Pancreas (tissue), 10 donors: Measurements from ENCODE around the gene GNPAT. TPM values are rescaled to one million over a fixed set of nuclear protein-coding genes. Genes with fewer than 3 reads are reported as not detected.

Experiments used
- ATAC-seq, 4 donors: fragments of 200-7000 bp; cut with Tn5 transposase; one replicate each; pipeline versions ENCODE4 v1.8.0 to v1.9.1; 2020; ENCODE audit warnings: mild to moderate bottlenecking in 4 of 4, moderate library complexity in 4 of 4
- DNase-seq, 6 donors: peaks; one replicate each; pipeline ENCODE4 v3.0.0-alpha.2; 2020
- FAIRE-seq: peaks from 2 replicates; lab custom pipeline; 2012; peaks lifted over from hg19 to GRCh38; lab: Jason Lieb, UNC
- H3K27ac ChIP-seq, 4 donors: fragments of 200-600 bp; sonication (generic); 1 replicate in 3 of 4; 2 replicates in 1 of 4; pipeline versions ENCODE4 v1.5.0 to v1.8.0; 2020
- H3K27me3 ChIP-seq, 4 donors: fragments of 200-600 bp; one replicate each; pipeline ENCODE4 v1.8.0; 2021
- H3K36me3 ChIP-seq, 3 donors: fragments of 200-600 bp; sonication (generic) in 1 of 3; one replicate each; pipeline versions ENCODE4 v1.5.0 to v1.8.0; 2020 to 2021
- H3K4me1 ChIP-seq, 3 donors: fragments of 200-600 bp; one replicate each; pipeline ENCODE4 v1.8.0; 2021
- H3K4me3 ChIP-seq, 4 donors: fragments of 200-600 bp; sonication (generic) in 2 of 4; one replicate each; pipeline versions ENCODE4 v1.5.0 to v1.8.0; 2020 to 2021
- H3K9me3 ChIP-seq, 4 donors: fragments of 200-600 bp; one replicate each; pipeline ENCODE4 v1.8.0; 2021
- CTCF ChIP-seq, 4 donors: fragments of 200-600 bp; sonication (generic) in 3 of 4; IDR thresholded peaks; one replicate each; pipeline versions ENCODE4 v1.5.0 to v1.8.0; 2021; ENCODE audit warnings: antibody characterized with exemption in 4 of 4
- WGBS, 2 donors: extraction: QIAGEN DNeasy Blood & Tissue Kit; methylation state at CpG; one replicate each; pipeline ENCODE4 v1.1.7; 2013; 5-methylcytosine and 5-hydroxymethylcytosine counted together
- intact Hi-C, 3 donors: fragments of 100-400 bp; cut with DNase I; formaldehyde crosslinking; loops; one replicate each; pipeline versions ENCODE4 v1.11.1 to v1.14.2; 2022
- polyA plus RNA-seq, 2 donors: library from polyadenylated mRNA; stranded (reverse); fragments of 200-250 nt; gene quantifications; one replicate each; pipeline ENCODE4 v1.2.3, GENCODE V29; 2013
- total RNA-seq, 6 donors: library from RNA; stranded (reverse); fragmentation: NEBNext Ultra II Directional in 4 of 6; extraction: Animal tissue kit (Norgen Biotek cat#: 25700) in 4 of 6; gene quantifications; one replicate each; pipeline versions ENCODE4 v1.2.1 to v1.2.4, GENCODE V29; 2021 to 2023
- donor health status: healthy with polysubstance abuse.
- donor health status: DM: no; HTN: no; CAD: no; lungs with moderate emphysema.
- donor health status: DM: no; HTN: no; CAD: no.
- donor health status: control.
- donor health status: control.
- donor health status: Bipolar disorder and iron deficiency.
- donor health status: DM: yes; HTN: yes; CAD: no.
- donor health status: DM: no; HTN: no; CAD: no.
- donor health status: DM: no; HTN: no; CAD: no.
- donor health status: DM: yes; HTN: yes; CAD: no.

Gene GNPAT
- total and polyA plus RNA-seq, 8 donors: 17.4 to 34.4 (median 21.7) TPM

DNA sequence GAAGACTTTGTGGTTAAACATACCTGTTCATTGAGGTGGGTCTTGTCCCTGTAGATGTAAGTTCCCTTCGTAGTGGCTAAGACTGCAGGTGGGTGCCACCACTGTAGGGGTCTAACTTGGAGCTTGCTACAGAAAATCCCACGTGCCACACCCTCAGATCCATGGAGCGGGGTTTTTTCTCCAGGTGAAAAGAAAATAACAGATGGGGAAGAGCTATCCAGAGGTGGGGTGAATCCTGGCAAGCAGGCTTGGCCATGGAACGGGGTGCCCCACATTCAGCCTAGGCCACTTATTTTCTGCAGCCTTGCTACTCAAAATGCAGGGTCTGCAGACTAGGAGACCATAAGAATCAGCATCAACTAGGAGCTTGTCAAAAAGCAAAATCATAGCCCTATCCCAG is 72.6 kb downstream of the GNPAT start:
- Histone ChIP-seq H3K36me3 (no peaks in the 10 kb centered on the region), H3K9me3 (no peaks in the 10 kb centered on the region), H3K4me3 (no peak overlapping the region), H3K4me1 (no peaks in the 10 kb centered on the region), H3K27ac (no peak overlapping the region), H3K27me3 (no peaks in the 10 kb centered on the region)
- intact Hi-C loops: no loop called here
- ATAC-seq (no peak), FAIRE-seq (no peak), DNase-seq (no peak)
- 70 to 87% methylated on average over 4 of the region's 4 CpGs for WGBS, 2 donors
- no peak for TF ChIP-seq CTCF (IDR thresholded peaks at IDR 0.05)

DNA sequence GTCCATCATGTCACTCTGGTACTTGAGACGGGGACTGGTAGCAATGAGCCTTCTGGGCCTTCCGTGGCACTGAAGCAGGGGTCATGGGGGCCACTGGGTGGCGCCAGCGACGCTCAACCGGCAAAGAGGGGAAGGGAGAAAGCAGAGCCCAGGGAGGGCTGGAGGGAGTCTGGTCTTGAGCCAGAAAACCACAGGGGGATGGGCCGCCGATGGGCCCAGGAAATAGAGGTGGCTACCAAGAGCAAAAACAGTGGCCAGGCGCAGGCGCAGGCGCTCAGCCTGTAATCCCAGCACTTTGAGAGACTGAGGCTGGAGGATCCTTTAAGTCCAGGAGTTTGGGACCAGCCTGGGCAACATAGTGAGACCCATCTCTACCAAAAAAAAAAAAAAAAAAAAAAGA is 74.9 kb downstream of the GNPAT start:
- ATAC-seq (peak in 3 of 4 donors; percentile 76 to 83 (median 78)), DNase-seq (peak in 4 of 6 donors; percentile 13 to 73 (median 30)), FAIRE-seq (no peak)
- TF ChIP-seq CTCF (IDR thresholded peaks at IDR 0.05): peak; percentile 11 to 42 (median 22)
- no peaks in the 10 kb centered on the region for H3K27me3 ChIP-seq
- no peaks in the 10 kb centered on the region for H3K36me3 ChIP-seq
- intact Hi-C loops: no loop called here
- H3K27ac ChIP-seq: no peak overlapping the region
- H3K4me1 ChIP-seq: no peaks in the 10 kb centered on the region
- H3K4me3 ChIP-seq: no peak overlapping the region
- WGBS, 2 donors: 35 to 50% methylated on average over 10 to 11 of the region's 11 CpGs
- H3K9me3 ChIP-seq: no peaks in the 10 kb centered on the region

- intact Hi-C loops: no loop called here
- no peak overlapping the region for H3K4me3 ChIP-seq
- FAIRE-seq: no peak
- no peaks in the 10 kb centered on the region for H3K27me3 ChIP-seq
- no peak for DNase-seq
- H3K36me3 ChIP-seq: no peaks in the 10 kb centered on the region
- no peak for ATAC-seq
- H3K9me3 ChIP-seq: no peaks in the 10 kb centered on the region
- 93% methylated on average over 42 to 44 of the region's 44 CpGs for WGBS, 2 donors
- no peak for TF ChIP-seq CTCF (IDR thresholded peaks at IDR 0.05)
- H3K27ac ChIP-seq: no peak overlapping the region
- H3K4me1 ChIP-seq: no peaks in the 10 kb centered on the region
Measured at GRCh38 chr1:231317306-231318014, 76.4 kb downstream of the GNPAT start.

- Histone ChIP-seq H3K4me1 (no peaks in the 10 kb centered on the region), H3K27me3 (no peaks in the 10 kb centered on the region), H3K9me3 (no peaks in the 10 kb centered on the region), H3K27ac (no peak overlapping the region), H3K4me3 (no peak overlapping the region), H3K36me3 (no peaks in the 10 kb centered on the region)
- no peak for TF ChIP-seq CTCF (IDR thresholded peaks at IDR 0.05)
- DNase-seq (no peak), ATAC-seq (no peak), FAIRE-seq (no peak)
- 91 to 93% methylated on average over 15 of the region's 15 CpGs for WGBS, 2 donors
- intact Hi-C loops: no loop called here
Measured at GRCh38 chr1:231318015-231318355, 77.0 kb downstream of the GNPAT start.

DNA sequence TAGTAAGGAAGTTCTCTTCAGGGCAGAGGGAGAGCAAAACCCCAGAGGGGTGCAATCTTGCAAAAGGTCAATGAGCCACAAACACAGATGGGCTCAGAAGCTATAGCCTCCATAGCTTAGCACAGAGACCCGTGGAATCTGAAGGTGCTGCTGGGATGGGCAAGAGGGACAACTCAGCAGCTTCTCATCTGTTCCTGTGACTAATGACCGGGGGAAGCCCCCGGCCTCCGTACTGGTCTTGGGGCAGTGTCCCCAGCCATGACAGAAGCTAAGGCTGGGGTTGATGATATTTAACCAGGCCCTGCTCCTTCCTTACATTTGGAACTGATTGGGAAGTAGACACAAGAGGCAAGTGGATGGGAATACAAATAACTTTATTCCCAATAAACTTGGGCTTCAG is 77.6 kb downstream of the GNPAT start:
- H3K36me3 ChIP-seq: no peaks in the 10 kb centered on the region
- 80 to 93% methylated on average over 4 of the region's 4 CpGs for WGBS, 2 donors
- H3K27ac ChIP-seq: no peak overlapping the region
- no peak overlapping the region for H3K4me3 ChIP-seq
- intact Hi-C loops: no loop called here
- no peak for ATAC-seq
- no peak for FAIRE-seq
- H3K27me3 ChIP-seq: no peaks in the 10 kb centered on the region
- H3K9me3 ChIP-seq: no peaks in the 10 kb centered on the region
- no peak for DNase-seq
- TF ChIP-seq CTCF (IDR thresholded peaks at IDR 0.05): no peak
- H3K4me1 ChIP-seq: no peaks in the 10 kb centered on the region
